Gastrocnemius medialis (tissue), 4 donors: ENCODE measurements around the gene CHSY1.

Source experiments
- POLR2A ChIP-seq, 2 donors: fragments of 450-650 bp; IDR thresholded peaks; one replicate each; pipeline ENCODE4 v1.6.1; 2017; ENCODE audit warnings: antibody characterized with exemption in 2 of 2, mild to moderate bottlenecking in 2 of 2, moderate library complexity in 2 of 2
- TF ChIP-seq, protein P1 (sequence below), 5 experiments: fragments of 450-650 bp in 3 of 5; fragments of 200-600 bp in 2 of 5; sonication (generic) in 2 of 5; IDR thresholded peaks in 4 of 5; conservative IDR thresholded peaks in 1 of 5; 1 replicate in 4 of 5; 2 replicates in 1 of 5; pipeline ENCODE4 v1.5.1; 2016 to 2019; ENCODE audit warnings: antibody characterized with exemption in 5 of 5, mild to moderate bottlenecking in 3 of 5, moderate library complexity in 3 of 5

DNA sequence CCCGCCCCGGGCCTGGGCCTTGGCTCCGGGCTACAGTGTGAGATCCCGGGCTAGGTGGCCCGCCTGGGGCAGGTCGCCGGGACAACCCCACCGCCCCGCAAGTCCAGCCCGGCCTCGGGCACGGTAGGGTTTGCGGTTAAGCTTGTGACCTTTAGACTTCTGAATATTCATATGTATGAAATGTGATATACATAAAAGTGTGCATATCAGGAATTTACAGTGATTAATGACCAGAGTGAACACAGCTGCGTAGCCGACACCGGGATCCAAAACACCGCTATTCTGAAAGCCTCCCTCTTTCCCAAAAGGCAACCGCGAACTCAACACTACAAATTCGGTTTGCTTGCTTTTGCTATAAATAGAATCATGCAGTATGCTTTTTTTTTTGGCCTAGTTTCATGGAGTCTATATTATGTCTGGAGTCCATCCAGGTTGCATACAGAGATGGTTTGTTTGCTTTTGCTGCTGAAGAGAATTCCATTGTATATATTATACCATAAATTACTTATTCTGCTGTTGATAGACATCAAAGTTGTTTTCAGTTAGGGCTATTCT lies 43.8 kb upstream of the CHSY1 start:
- no peak for TF ChIP-seq POLR2A (IDR thresholded peaks at IDR 0.05)
- TF ChIP-seq, protein P1, sequence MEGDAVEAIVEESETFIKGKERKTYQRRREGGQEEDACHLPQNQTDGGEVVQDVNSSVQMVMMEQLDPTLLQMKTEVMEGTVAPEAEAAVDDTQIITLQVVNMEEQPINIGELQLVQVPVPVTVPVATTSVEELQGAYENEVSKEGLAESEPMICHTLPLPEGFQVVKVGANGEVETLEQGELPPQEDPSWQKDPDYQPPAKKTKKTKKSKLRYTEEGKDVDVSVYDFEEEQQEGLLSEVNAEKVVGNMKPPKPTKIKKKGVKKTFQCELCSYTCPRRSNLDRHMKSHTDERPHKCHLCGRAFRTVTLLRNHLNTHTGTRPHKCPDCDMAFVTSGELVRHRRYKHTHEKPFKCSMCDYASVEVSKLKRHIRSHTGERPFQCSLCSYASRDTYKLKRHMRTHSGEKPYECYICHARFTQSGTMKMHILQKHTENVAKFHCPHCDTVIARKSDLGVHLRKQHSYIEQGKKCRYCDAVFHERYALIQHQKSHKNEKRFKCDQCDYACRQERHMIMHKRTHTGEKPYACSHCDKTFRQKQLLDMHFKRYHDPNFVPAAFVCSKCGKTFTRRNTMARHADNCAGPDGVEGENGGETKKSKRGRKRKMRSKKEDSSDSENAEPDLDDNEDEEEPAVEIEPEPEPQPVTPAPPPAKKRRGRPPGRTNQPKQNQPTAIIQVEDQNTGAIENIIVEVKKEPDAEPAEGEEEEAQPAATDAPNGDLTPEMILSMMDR (IDR thresholded peaks at IDR 0.05 in 4 of 5, conservative IDR thresholded peaks at IDR 0.05 in 1 of 5): no peak
